ENCODE results near the gene XPNPEP1. TPM values are rescaled to one million over a fixed set of nuclear protein-coding genes. Genes with fewer than 3 reads are reported as not detected.
A peak's percentile ranks its signal among the peaks of the same experiment; 100 is the strongest.

XPNPEP1 gene
- total RNA-seq, 1 donor from 2014 or later = 51.4 TPM

- Mint-ChIP-seq H3K36me3 (ENCODE audit: unreplicated experiment) (peaks cover 5% of the 10 kb centered on the region), H3K9me3 (ENCODE audit: unreplicated experiment) (no peaks in the 10 kb centered on the region), H3K4me1 (ENCODE audit: low read depth, unreplicated experiment) (peaks cover 13% of the 10 kb centered on the region), H3K27me3 (ENCODE audit: unreplicated experiment) (no peaks in the 10 kb centered on the region), H3K27ac (ENCODE audit: unreplicated experiment) (no peak overlapping the region), H3K4me3 (ENCODE audit: unreplicated experiment) (no peak overlapping the region)
- no peak for DNase-seq
- TF ChIP-seq CTCF (IDR thresholded peaks at IDR 0.05; ENCODE audit: partially characterized antibody, unreplicated experiment) = no peak
Measured at GRCh38 chr10:109906316-109906715, 17.0 kb downstream of the XPNPEP1 start.

GRCh38 chr10:109904397-109904796 is 18.9 kb downstream of the XPNPEP1 start:
- no peak overlapping the region for H3K4me3 Mint-ChIP-seq (ENCODE audit: unreplicated experiment)
- no peak for TF ChIP-seq CTCF (IDR thresholded peaks at IDR 0.05; ENCODE audit: partially characterized antibody, unreplicated experiment)
- H3K4me1 Mint-ChIP-seq (ENCODE audit: low read depth, unreplicated experiment) = peaks cover 13% of the 10 kb centered on the region
- H3K9me3 Mint-ChIP-seq (ENCODE audit: unreplicated experiment) = peaks cover 2% of the 10 kb centered on the region
- no peaks in the 10 kb centered on the region for H3K27me3 Mint-ChIP-seq (ENCODE audit: unreplicated experiment)
- no peak overlapping the region for H3K27ac Mint-ChIP-seq (ENCODE audit: unreplicated experiment)
- no peak for DNase-seq
- peaks cover 5% of the 10 kb centered on the region for H3K36me3 Mint-ChIP-seq (ENCODE audit: unreplicated experiment)

- peaks cover 2% of the 10 kb centered on the region for H3K9me3 Mint-ChIP-seq (ENCODE audit: unreplicated experiment)
- H3K4me1 Mint-ChIP-seq (ENCODE audit: low read depth, unreplicated experiment) = peaks cover 13% of the 10 kb centered on the region
- no peak for TF ChIP-seq CTCF (IDR thresholded peaks at IDR 0.05; ENCODE audit: partially characterized antibody, unreplicated experiment)
- peaks cover 1% of the 10 kb centered on the region for H3K27me3 Mint-ChIP-seq (ENCODE audit: unreplicated experiment)
- H3K4me3 Mint-ChIP-seq (ENCODE audit: unreplicated experiment) = peak overlapping the region; percentile 4
- DNase-seq = no peak
- peaks cover 5% of the 10 kb centered on the region for H3K36me3 Mint-ChIP-seq (ENCODE audit: unreplicated experiment)
- H3K27ac Mint-ChIP-seq (ENCODE audit: unreplicated experiment) = peak overlapping the region; percentile 36
Measured at GRCh38 chr10:109902992-109903947, 20.0 kb downstream of the XPNPEP1 start.

- no peaks in the 10 kb centered on the region for H3K36me3 Mint-ChIP-seq (ENCODE audit: unreplicated experiment)
- peaks cover 17% of the 10 kb centered on the region for H3K4me1 Mint-ChIP-seq (ENCODE audit: low read depth, unreplicated experiment)
- peaks cover 1% of the 10 kb centered on the region for H3K27me3 Mint-ChIP-seq (ENCODE audit: unreplicated experiment)
- no peak for DNase-seq
- H3K4me3 Mint-ChIP-seq (ENCODE audit: unreplicated experiment) = no peak overlapping the region
- peaks cover 2% of the 10 kb centered on the region for H3K9me3 Mint-ChIP-seq (ENCODE audit: unreplicated experiment)
- TF ChIP-seq CTCF (IDR thresholded peaks at IDR 0.05; ENCODE audit: partially characterized antibody, unreplicated experiment) = no peak
- no peak overlapping the region for H3K27ac Mint-ChIP-seq (ENCODE audit: unreplicated experiment)
Measured at GRCh38 chr10:109899356-109900331, 23.7 kb downstream of the XPNPEP1 start.
